GM18873 (cell line): Measurements from ENCODE around the gene WDFY2.

Experiments
- ATAC-seq: cut with Tn5 transposase; IDR thresholded peaks from one replicate; pipeline ENCODE4 v1.9.1; 2021; ENCODE audit warnings: mild to moderate bottlenecking, moderate library complexity, moderate number of reproducible peaks; ENCODE audit not compliant: unreplicated experiment, low FRiP score

WDFY2 gene

DNA sequence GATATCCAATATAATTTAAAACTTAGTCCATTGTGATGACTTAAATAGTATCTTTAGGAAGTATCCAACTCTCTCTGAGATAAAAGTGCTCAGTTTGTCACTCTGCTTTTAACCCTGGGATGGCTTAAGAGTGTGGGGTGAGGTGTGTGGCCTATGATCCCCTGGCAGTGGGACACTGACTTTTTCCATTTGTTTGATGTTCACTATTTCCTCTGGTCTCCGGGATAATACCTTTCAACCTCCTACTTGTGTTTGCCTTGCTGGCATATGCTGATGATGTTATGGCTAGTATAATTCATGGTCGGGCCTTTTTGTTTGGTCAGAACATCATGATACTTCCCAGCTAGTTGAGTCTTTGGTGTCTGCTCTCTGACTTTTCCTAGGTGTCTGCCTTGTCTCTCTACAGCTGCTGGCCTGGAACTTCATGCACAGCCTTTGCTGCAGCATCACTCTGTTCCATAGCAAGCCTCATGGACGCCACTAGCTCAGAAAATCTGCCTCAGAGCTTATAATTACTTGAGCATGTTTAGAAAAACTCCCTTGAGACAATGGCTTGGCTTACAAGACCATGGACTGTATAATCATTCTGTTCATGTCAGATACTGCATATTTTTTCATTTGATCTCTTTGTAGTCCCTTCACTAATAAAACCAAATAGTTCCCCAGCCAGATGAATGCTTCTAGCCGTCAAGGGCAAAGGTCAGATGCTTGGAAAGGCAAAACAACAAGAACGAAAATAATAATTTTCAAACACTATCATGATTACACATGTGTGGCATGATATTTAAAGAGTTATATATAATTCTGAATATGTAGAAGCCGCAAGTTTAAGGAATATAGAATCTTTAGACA lies 75.2 kb downstream of the WDFY2 start:
- ATAC-seq, result no peak

DNA sequence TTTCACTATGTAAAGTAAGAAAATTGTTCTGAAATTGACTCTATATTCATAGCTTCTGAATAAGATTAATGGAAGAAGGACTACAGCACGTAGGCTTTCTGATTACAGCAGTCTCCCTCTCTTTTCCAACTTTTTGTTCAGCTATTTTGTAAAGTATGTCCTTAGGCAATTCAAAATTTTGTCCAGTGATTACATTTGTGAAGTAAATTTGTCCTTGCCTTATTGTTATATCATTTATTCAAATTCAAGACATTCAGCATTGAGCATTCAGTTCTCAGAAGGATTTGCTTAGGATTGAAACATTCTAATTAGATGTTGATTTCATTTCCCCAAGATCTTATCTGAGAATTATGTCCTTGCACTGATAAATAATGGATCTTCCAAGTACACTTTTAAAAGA lies 76.6 kb downstream of the WDFY2 start:
- no peak for ATAC-seq

DNA sequence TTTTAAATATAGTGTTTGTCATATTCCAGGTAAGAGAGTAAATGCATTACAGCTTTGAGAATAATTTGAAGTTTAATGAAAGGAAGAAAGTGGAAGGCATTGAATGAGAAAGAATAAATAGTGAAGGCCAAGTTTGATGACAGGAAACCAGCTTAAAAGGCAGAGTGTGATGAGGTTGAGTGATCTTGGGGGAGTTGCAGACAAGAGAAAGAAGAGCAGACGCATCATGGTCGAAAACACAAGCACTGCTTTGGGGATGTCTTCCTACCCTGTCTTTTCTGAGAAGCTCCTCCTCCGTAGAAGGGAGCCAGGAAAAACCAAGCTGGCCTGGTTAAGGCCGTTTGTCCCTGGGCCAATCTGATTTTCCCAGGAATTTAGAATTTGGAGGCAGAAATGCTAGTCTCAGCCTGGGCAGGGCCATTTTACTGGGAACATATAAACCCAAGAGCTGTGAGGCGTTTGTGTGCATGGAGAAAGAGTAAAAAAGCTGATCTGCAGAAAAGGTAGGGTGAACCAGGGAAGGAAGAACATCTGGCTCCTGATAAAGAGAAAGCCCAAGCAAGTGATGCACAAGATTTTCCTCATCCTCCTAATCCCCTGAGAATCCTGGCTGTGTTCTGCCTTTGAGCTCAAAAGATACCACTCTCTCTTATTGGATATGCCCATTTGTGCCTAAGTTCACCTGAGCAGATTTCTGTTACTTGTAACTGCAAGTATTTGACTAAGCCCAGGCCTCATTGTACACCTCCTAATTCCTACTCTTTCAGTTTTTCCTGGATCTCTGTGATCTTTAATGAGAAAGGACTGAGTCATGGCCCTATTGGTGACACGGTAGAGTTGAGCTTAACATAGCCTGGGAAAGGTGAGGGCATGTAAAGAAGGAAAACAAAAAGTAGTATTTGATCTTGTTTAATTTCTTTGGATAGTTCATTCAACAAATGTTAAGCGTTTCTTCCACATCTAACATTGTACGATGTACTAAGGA lies 80.0 kb downstream of the WDFY2 start:
- no peak for ATAC-seq

DNA sequence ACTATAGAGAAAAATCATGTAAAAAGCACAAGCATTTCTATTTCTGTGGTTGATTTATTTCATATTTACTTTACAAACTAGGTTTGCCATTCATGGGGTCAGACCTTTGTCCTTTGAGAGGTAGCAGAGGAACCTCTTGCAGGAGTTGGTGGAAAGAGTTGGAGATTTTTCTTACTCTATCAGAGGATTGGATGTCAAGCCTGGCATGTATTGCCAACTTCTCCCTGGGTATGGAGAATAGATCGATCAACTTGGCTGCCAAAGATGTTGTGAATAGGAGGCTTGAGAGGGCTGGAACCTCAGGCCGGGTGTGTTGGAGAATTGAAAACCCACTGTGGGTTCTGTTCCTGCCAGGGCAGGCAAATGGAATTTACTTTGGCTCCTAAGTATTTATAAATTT lies 81.2 kb downstream of the WDFY2 start:
- ATAC-seq, result no peak

DNA sequence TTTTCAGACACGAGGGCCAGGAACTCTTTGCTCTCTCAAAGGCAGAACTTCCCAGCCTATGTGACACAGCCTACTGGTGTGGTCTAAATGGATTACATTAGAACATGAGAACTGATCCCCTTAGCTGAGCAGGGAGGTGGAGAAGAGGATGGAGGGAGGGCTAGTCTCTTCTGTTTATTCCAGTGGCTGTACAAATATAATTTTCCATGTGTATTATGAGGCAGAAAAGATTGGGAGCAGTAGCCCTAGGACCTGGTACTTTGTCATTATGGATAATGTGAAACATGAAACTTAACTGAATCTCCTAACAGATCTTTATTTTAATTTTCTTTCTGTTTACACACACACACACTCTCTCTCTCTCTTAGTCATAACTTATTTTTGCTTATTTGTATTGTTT lies 82.1 kb downstream of the WDFY2 start:
- no peak for ATAC-seq

DNA sequence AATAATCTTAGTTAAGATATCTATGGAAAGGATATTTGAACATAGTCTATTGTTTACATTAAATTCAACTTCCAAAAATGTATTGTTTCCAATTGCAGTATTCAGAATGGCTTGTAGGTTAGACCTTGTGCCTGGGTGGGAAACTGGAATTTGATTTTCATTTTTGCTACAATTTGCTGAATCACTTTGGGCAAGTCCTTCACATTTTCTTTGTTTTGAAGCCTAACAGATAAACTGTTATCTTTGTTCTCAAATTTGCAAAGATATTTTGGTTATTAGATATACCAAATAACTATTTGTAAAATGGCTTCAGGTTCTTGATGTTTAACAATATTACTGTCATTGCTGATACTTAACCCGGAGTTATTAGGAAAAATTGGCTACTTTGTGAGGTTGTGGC lies 82.6 kb downstream of the WDFY2 start:
- ATAC-seq, result no peak

DNA sequence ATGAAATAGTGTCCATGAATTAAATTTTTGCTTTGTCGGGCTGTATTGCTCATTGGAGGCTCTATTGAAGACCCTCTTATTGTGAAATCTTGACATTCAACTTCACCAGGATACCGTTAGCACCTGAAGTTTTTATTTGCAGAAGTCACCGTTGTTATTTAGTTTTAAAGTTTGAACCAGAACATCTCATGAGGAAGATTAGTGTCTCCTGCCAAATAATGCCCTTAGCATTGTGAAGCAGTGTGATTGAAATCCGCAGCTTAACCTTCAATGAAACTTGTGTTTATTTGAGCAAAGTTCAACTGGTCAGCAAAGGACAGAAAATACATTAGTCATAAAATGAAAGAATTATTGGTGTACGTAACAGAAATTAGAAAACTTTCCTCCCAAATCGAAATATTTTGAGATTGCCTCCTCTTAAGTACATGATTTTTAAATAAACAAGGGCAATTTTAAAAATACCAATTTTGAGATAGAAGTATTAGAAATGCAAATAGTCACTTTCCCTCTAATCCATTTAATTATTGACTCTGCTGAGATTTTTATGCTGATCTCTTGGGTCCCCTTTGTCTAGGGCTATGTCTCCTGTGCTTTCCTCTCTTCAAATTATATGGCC lies 84.4 kb downstream of the WDFY2 start:
- no peak for ATAC-seq

DNA sequence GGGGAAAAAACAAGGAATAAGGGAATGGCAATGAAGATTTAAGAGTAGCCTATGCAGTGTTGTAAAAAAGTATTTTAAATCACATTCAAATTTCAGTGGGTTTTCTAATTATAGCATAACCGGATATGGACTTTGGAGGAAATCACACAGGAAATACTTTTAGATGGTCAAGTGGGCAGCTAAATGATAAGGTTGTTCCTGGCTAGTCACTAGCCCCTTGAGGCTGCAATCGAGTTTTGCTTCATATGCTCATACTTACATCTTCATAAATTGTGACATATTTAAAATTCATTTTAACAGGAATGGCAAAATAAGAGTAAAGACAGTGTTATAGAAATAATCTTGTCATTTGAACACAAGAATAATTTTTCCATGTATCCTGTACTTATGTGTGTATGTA lies 88.9 kb downstream of the WDFY2 start:
- no peak for ATAC-seq

DNA sequence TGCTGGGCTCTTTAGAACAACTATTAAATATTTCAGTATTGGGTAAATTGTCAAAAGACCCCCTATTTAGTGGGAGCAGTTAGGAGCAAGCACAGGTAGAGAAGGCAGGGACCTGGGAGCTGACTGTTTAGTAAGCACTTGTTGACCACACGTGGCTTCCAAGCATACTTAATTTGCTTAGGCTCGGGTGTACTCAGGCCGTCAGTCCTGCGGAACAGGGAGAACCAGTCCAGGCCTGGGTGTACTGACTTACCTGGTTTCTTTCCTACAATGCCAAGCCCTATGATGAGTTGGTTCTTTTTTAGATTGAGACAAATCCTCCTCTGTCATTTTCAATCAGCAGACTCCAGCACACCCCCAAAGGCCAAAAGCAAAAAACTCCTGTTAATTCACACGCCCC lies 90.0 kb downstream of the WDFY2 start:
- no peak for ATAC-seq

DNA sequence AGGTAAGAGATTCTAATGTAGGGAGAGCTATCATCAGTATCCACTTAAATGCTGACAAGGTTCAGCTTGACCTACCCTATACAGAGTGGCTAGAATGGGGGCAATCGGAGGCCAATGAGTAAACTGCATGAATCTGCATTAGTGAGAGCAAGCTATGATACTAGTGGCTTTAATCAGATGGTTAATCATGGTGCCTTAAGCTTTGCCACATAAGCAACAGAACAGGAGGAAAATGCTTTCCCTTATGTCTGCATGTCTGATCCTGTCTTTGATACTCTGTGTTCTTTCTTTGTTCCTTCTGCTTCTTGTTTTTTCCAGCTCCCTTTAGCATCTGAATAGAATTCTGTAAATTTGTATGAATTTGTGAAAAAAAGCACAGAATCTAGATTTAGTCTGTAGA lies 91.1 kb downstream of the WDFY2 start:
- no peak for ATAC-seq

DNA sequence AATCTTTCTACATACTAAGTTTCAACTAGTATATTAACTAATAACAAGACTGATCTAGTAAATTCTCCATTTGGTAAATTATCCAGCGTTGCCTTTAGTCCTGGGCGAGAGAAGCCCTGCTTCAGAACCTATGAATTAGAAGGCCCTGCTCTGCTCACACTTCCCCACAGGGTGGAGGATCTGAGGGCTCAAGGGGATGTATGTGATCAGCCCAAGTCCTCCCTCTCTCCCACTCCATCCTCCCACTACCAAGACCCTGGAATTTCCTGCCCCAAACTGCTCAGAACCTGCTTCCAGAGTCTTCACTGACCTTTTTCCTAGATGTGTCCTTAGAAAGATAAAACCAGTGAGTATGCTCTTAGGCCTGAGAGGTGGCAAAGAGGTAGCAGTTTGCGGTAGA lies 91.6 kb downstream of the WDFY2 start:
- ATAC-seq, result no peak

DNA sequence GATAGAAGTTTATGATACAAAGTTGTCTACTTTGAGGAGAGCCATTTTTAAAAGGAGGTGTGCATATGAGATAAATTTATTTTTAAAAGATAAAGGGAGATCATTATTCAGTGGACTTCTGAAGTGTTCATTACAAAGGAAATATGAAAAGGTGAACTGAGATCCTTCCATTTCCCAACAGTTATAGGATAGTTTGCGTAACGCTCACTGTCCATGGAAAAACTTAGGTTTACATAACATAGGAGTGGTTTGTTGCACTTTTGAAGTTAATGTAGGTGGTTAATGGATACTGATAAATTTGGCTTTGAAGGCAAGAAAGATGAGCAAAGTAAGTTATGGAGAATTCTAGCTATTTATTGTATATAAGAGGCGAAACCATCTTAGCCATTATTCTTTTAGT lies 92.5 kb downstream of the WDFY2 start:
- no peak for ATAC-seq

DNA sequence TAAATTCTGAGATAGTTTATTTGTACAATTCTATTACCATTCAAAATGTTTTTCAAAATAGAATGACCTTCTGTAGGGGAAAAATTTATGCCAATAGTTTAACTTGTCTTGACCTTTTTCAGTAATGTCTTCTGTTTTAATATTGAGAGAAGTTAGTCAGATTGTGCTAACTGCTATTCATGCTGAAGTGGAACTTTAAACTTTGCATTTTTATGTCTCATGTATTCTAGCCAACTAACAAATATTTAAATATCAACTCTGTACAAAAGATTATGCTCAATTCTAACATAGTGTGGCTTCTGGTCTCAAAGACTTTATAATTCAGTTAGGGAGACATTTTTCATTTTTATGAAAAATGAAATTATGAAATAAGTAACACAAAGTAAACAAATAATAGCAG lies 94.2 kb downstream of the WDFY2 start:
- no peak for ATAC-seq

DNA sequence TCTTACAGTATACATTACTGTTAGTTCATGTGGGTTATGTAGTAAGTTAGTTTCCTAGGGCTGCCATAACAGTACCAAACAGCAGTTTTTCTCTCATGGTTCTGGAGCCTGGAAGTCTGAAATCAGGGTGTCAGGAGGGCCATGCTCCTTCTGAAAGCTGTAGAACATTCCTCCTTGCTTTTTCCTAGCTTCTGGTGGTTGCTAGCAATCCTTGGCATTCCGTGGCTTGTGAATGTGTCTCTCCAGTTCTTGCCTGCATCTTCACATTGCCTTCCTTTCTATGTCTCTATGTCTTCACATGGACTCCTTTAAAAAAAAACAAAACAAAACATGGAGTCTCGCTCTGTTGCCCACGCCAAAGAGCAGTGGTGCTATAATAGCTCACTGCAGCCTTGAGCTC lies 95.4 kb downstream of the WDFY2 start:
- no peak for ATAC-seq

DNA sequence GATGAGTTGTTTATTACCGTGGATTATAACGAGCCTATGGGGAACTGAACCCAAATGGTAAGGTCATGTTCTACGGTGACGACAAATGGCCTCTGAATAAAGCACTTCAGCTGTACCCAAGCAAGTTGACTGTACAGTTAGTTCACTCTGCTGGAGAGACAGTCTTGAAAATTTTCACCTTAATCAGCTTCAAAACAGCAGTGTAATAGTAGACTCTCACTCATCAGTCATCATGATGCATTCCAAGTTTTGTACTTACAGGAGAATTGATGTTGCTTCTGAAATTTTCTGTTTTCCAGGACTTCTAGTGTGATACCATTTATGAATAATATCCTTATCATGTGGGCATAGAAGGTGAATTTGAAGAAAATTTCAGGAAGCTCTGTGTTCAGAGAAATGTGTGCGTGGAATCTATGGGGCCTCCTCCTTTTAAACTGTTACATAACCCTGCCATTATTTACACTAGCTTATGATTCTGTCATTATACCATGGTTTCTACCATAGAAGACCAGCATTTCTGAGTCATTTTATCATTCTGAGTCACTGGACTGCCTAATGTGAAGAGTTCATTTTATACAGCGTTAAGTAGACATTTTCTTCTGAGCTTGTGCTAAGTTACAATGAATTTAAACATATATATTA lies 96.9 kb downstream of the WDFY2 start:
- ATAC-seq, result no peak

DNA sequence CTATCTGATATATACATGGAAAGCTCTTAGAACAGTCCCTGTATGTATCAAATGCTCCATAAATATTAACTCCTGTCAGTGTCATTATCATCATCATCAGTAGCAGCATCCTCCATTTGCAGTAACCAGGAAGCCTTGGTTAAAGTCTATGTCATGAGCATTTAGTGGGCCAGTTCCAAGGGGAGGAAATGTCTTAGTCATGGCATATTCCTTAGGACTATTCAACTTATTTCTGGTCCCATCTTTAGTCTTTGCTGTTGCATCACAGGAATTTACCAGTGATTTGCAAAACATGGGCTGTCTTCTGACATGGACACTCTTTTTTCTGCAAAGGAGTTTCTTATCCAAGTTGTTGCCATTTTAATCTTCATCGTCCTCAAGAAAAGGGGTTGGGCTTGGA lies 98.4 kb downstream of the WDFY2 start:
- no peak for ATAC-seq

DNA sequence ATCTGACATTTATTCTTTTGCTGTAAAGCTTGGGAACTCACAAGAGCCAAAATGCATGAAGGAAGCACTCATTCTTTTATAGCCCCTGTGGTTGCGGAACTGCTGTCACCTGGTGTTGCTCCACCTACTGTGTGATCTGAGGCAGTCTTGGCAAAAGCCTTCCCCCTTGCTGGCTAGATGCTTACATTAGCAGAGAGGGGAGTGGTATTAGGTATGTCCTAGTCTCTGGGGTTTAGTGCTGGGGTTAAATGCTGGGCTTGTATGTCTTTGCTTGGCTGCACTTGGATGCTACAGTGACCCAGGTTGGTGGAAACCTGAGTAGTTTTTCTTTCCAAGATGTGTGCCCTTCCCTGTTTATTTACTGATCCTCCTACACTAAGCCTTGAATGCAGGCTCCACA lies 99.3 kb downstream of the WDFY2 start:
- ATAC-seq, result no peak

DNA sequence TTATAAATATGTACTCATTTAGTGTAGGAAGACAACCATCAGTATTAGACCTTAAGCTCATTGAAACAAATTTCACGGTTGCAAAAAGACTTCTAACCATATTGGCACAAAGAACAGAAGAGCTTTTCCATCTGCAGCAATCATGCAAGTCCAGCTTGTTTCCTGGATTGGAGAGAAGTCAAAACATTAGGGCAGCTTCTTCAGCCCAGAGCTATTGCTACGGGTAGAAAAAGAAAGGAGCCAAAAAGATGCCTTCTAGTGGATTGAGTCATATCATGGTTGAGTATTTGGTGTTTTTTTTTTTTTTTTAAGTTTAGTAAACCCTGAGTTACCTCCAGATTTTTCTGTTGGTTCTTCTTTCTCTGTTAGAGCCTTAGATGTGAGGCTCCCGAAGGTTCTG lies 99.8 kb downstream of the WDFY2 start:
- ATAC-seq, result no peak

DNA sequence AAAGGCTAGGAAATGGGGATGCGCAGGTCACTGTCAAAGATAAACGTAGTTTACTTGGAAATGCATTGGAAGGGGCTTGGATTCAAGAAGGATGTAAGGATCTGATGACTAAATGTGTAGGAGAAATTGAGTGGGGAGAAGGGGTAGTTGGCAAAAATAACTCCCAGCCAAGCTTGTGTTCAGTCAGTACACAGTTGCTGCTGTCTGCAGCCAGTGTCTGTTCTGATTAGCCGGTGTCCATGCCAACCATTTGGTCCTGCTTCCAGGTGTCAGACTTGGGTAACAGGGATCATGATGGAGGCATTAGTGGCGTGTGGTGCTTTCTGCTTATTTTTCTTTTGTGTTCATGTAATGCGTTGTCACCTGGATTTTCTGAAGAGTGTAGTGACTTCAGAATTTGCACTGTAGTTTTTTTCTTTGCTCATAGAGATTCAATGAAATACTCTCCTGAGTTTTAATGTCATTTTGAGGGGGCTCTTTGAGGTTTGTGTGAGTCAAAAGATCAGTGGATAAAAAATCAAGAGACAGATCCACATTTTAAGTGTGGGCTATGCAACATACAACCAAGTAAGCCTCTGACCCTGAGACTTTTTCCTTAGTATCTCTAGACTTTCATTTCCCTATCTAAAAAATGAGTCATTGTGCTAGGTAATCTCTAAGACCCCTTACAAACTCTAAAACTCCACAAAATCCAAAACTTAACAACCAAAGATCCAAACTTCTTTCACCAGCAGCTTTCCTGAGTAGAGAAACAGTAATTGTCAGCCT lies 103.9 kb downstream of the WDFY2 start:
- ATAC-seq, result no peak
